DOHH2 (cell line): ENCODE data around the gene SPON1.

Experiments
- H3F3A ChIP-seq: fragments of 200-600 bp; sonication (generic), shearing (Covaris generic); 2 replicates; pipeline ENCODE4 v1.6.0; 2016; ENCODE audit warnings: antibody characterized with exemption, mild to moderate bottlenecking; ENCODE audit not compliant: control insufficient read depth, insufficient read depth
- H3K27ac ChIP-seq: fragments of 200-600 bp; sonication (generic); 2 replicates; pipeline ENCODE4 v1.5.1; 2014; ENCODE audit warnings: low read depth, mild to moderate bottlenecking, low read length, moderate library complexity
- H3K27me3 ChIP-seq: fragments of 200-600 bp; sonication (generic); 2 replicates; pipeline ENCODE4 v1.6.1; 2014; ENCODE audit warnings: mild to moderate bottlenecking, low read length, mixed read lengths; ENCODE audit not compliant: control insufficient read depth
- H3K36me3 ChIP-seq: fragments of 200-600 bp; sonication (generic); 2 replicates; pipeline ENCODE4 v1.6.1; 2014; ENCODE audit warnings: mild to moderate bottlenecking, low read length, moderate library complexity, mixed read lengths; ENCODE audit not compliant: control insufficient read depth
- H3K4me1 ChIP-seq: fragments of 200-600 bp; sonication (generic); 2 replicates; pipeline ENCODE4 v1.6.1; 2014; ENCODE audit warnings: mild to moderate bottlenecking, low read length, mixed read lengths; ENCODE audit not compliant: control insufficient read depth
- H3K4me2 ChIP-seq: fragments of 200-600 bp; sonication (generic); 2 replicates; pipeline ENCODE4 v1.6.0; 2014; ENCODE audit warnings: mild to moderate bottlenecking, low read length, moderate library complexity
- H3K4me3 ChIP-seq: fragments of 200-600 bp; sonication (generic); 2 replicates; pipeline ENCODE4 v1.5.1; 2014; ENCODE audit warnings: mild to moderate bottlenecking, low read length, mixed read lengths
- H3K79me2 ChIP-seq: fragments of 200-600 bp; sonication (generic); 2 replicates; pipeline ENCODE4 v1.6.1; 2014; ENCODE audit warnings: mild to moderate bottlenecking, low read length, mixed read lengths; ENCODE audit not compliant: control insufficient read depth
- H3K9me2 ChIP-seq: fragments of 200-600 bp; sonication (generic); replicated peaks from 2 replicates; pipeline ENCODE4 v1.6.1; 2014; ENCODE audit warnings: mild to moderate bottlenecking, low read length, mixed read lengths; ENCODE audit not compliant: control insufficient read depth
- H3K9me3 ChIP-seq: fragments of 200-600 bp; sonication (generic); 2 replicates; pipeline ENCODE4 v1.6.1; 2014; ENCODE audit warnings: antibody characterized with exemption, low read length, mixed read lengths; ENCODE audit not compliant: control insufficient read depth, insufficient read depth
- H4K20me1 ChIP-seq: fragments of 200-600 bp; sonication (generic); 2 replicates; pipeline ENCODE4 v1.6.0; 2014; ENCODE audit warnings: low read depth, mild to moderate bottlenecking, antibody characterized with exemption, low read length, moderate library complexity; ENCODE audit not compliant: control insufficient read depth, insufficient read depth
- EZH2phosphoT487 ChIP-seq: fragments of 200-600 bp; sonication (generic); IDR thresholded peaks from 2 replicates; pipeline ENCODE4 v1.6.1; 2017; ENCODE audit warnings: borderline replicate concordance, mild to moderate bottlenecking, antibody characterized with exemption, low read length, moderate library complexity, mixed read lengths
- TF ChIP-seq, protein P1 (sequence below): fragments of 200-600 bp; sonication (generic); IDR thresholded peaks from one replicate; pipeline ENCODE4 v1.5.1; 2014; ENCODE audit warnings: antibody characterized with exemption, mild to moderate bottlenecking, low read depth, low read length; ENCODE audit not compliant: poor library complexity, severe bottlenecking

Gene SPON1

DNA sequence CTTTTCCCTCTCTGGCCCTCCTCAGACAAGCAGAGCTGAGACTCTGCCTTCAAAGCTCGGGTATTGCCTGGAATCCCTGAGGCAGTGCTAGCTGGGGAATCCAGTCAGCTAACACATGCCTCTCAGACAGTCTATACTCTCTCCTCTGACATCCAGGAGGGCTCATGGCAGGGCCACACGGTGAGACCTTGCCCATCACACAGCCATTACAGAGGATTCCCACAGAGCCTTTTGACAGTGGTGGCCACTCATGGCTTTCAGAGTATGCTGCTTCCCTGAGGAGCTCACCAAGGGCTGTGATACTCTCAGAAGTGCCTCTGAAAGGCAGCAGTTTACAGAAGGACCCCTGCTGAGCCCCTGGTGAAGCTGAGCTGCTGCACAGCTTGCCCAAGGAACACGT lies 231.1 kb downstream of the SPON1 start:
- H3K9me3 ChIP-seq: no peaks in the 10 kb centered on the region
- no peaks in the 10 kb centered on the region for H3F3A ChIP-seq
- no peaks in the 10 kb centered on the region for H3K4me1 ChIP-seq
- no peak overlapping the region for H3K4me2 ChIP-seq
- H3K79me2 ChIP-seq: no peaks in the 10 kb centered on the region
- H4K20me1 ChIP-seq: no peaks in the 10 kb centered on the region
- H3K27ac ChIP-seq: no peak overlapping the region
- H3K36me3 ChIP-seq: no peaks in the 10 kb centered on the region
- TF ChIP-seq EZH2phosphoT487: no peak
- TF ChIP-seq, protein P1, sequence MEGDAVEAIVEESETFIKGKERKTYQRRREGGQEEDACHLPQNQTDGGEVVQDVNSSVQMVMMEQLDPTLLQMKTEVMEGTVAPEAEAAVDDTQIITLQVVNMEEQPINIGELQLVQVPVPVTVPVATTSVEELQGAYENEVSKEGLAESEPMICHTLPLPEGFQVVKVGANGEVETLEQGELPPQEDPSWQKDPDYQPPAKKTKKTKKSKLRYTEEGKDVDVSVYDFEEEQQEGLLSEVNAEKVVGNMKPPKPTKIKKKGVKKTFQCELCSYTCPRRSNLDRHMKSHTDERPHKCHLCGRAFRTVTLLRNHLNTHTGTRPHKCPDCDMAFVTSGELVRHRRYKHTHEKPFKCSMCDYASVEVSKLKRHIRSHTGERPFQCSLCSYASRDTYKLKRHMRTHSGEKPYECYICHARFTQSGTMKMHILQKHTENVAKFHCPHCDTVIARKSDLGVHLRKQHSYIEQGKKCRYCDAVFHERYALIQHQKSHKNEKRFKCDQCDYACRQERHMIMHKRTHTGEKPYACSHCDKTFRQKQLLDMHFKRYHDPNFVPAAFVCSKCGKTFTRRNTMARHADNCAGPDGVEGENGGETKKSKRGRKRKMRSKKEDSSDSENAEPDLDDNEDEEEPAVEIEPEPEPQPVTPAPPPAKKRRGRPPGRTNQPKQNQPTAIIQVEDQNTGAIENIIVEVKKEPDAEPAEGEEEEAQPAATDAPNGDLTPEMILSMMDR: no peak
- no peaks in the 10 kb centered on the region for H3K9me2 ChIP-seq
- H3K4me3 ChIP-seq: no peak overlapping the region
- H3K27me3 ChIP-seq: peaks cover 7% of the 10 kb centered on the region; the same call in 1 of the 2 replicates

- H3K27me3 ChIP-seq: peaks cover 11% of the 10 kb centered on the region
- no peaks in the 10 kb centered on the region for H3K9me3 ChIP-seq
- TF ChIP-seq, protein P1: no peak
- TF ChIP-seq EZH2phosphoT487: no peak
- H3K79me2 ChIP-seq: no peaks in the 10 kb centered on the region
- no peaks in the 10 kb centered on the region for H4K20me1 ChIP-seq
- H3K4me3 ChIP-seq: no peak overlapping the region
- no peaks in the 10 kb centered on the region for H3F3A ChIP-seq
- no peaks in the 10 kb centered on the region for H3K36me3 ChIP-seq
- H3K9me2 ChIP-seq: no peaks in the 10 kb centered on the region
- no peaks in the 10 kb centered on the region for H3K4me1 ChIP-seq
- no peak overlapping the region for H3K4me2 ChIP-seq
- no peak overlapping the region for H3K27ac ChIP-seq
These were observed 240.0 kb downstream of the SPON1 start for GRCh38 chr11:14202251-14203196.

- H3K27me3 ChIP-seq: peaks cover 6% of the 10 kb centered on the region; the same call in 1 of the 2 replicates
- no peaks in the 10 kb centered on the region for H3K36me3 ChIP-seq
- no peaks in the 10 kb centered on the region for H3K9me3 ChIP-seq
- H3K9me2 ChIP-seq: no peaks in the 10 kb centered on the region
- TF ChIP-seq, protein P1: no peak
- no peak for TF ChIP-seq EZH2phosphoT487
- no peak overlapping the region for H3K4me2 ChIP-seq
- H3K4me1 ChIP-seq: no peaks in the 10 kb centered on the region
- H3K27ac ChIP-seq: no peak overlapping the region
- no peak overlapping the region for H3K4me3 ChIP-seq
- no peaks in the 10 kb centered on the region for H3K79me2 ChIP-seq
- H3F3A ChIP-seq: no peaks in the 10 kb centered on the region
- H4K20me1 ChIP-seq: no peaks in the 10 kb centered on the region
These were observed 240.8 kb downstream of the SPON1 start for GRCh38 chr11:14203321-14203720.
